Stimulated activated CD8-positive, alpha-beta memory T cell treated with anti-CD3 and anti-CD28 coated beads, Interleukin-7, amount 100 ng/mL, for 1 hour (primary cell): ENCODE results near the gene OSM.

Source experiments
- DNase-seq, 2 donors: peaks; one replicate each; pipeline ENCODE4 v3.0.0-alpha.2; 2020; ENCODE audit warnings: low read depth in 2 of 2

The OSM gene

GRCh38 chr22:30263883-30264282 lies 2.8 kb downstream of the OSM start:
- no peak for DNase-seq

GRCh38 chr22:30262917-30263741 lies 3.5 kb downstream of the OSM start:
- peak; percentile 63 to 81 for DNase-seq

GRCh38 chr22:30262112-30262511 lies 4.5 kb downstream of the OSM start:
- no peak for DNase-seq

GRCh38 chr22:30261134-30261533 lies 5.5 kb downstream of the OSM start:
- DNase-seq, result no peak

GRCh38 chr22:30260682-30261081 lies 6.0 kb downstream of the OSM start:
- DNase-seq, result no peak

- DNase-seq, result no peak
Observed at GRCh38 chr22:30260276-30260675, 6.4 kb downstream of the OSM start.

GRCh38 chr22:30254314-30254713 lies 12.3 kb downstream of the OSM start:
- DNase-seq, result no peak

GRCh38 chr22:30253205-30253852 lies 13.3 kb downstream of the OSM start:
- DNase-seq, result no peak

GRCh38 chr22:30252411-30253204 lies 14.0 kb downstream of the OSM start:
- no peak for DNase-seq

GRCh38 chr22:30251711-30252110 lies 14.9 kb downstream of the OSM start:
- no peak for DNase-seq

- no peak for DNase-seq
Observed at GRCh38 chr22:30250661-30251267, 15.9 kb downstream of the OSM start.

GRCh38 chr22:30250039-30250565 lies 16.5 kb downstream of the OSM start:
- DNase-seq, result no peak

GRCh38 chr22:30249049-30250038 lies 17.3 kb downstream of the OSM start:
- DNase-seq, result no peak

- no peak for DNase-seq
Observed at GRCh38 chr22:30248484-30248883, 18.2 kb downstream of the OSM start.

- no peak for DNase-seq
Observed at GRCh38 chr22:30247974-30248373, 18.7 kb downstream of the OSM start.

GRCh38 chr22:30247561-30247960 lies 19.1 kb downstream of the OSM start:
- DNase-seq, result no peak

GRCh38 chr22:30246814-30247376 lies 19.8 kb downstream of the OSM start:
- DNase-seq, result no peak

- DNase-seq, result no peak
Observed at GRCh38 chr22:30245985-30246813, 20.5 kb downstream of the OSM start, which contains the start of gene LIF. Gene LIF (minus strand): TSS chr22:30246759. CDS start chr22:30246695, 64 bp downstream.
